SH-SY5Y (cell line): Measurements from ENCODE around the gene ALG1.

Experiments used
- GATA2 ChIP-seq: IDR thresholded peaks from 2 replicates; pipeline ENCODE4 v1.6.1; 2011; ENCODE audit warnings: mild to moderate bottlenecking, low read depth, low read length
- GATA3 ChIP-seq: IDR thresholded peaks from 2 replicates; pipeline ENCODE4 v1.6.1; 2011; ENCODE audit warnings: low read depth, mild to moderate bottlenecking, low read length, moderate library complexity

- no peak for TF ChIP-seq GATA3
- no peak for TF ChIP-seq GATA2
Measured at GRCh38 chr16:5035909-5036227, 35.8 kb upstream of the ALG1 start.
